Heart left ventricle (tissue), 13 donors: ENCODE measurements around the gene NLRP6.

Experiments
- CTCF ChIP-seq, 12 donors: fragments of 200-600 bp; sonication (generic) in 4 of 12; IDR thresholded peaks; one replicate each; pipeline versions ENCODE4 v1.5.0 to v1.8.0; 2018 to 2022; ENCODE audit warnings: antibody characterized with exemption in 12 of 12, mild to moderate bottlenecking in 5 of 12
- POLR2A ChIP-seq, 2 donors: fragments of 450-650 bp; IDR thresholded peaks; one replicate each; pipeline ENCODE4 v1.6.1; 2017; ENCODE audit warnings: antibody characterized with exemption in 2 of 2, mild to moderate bottlenecking in 2 of 2, moderate library complexity in 2 of 2
- donor health status: ischemic (EF 13 %, LVEDD 7.1; RV severe dilation, severe dysfunction).
- donor health status: DM: no; HTN: yes; CAD: no.
- donor health status: DM: no; HTN: no; CAD: no.
- donor health status: ischemic (EF 25% LVEDD 6.9; RV normal size, moderate dysfunction).
- donor health status: ischemic (EF 25% LVEDD 5.7; RV mildly dilated, moderate dysfunction).
- donor health status: ischemic (EF 35%, LVEDD 5.7; RV mildly dilated, moderate dysfunction).
- donor health status: nonischemic (EF 11% LVEDD 7.7; RV severe dilation, severe dysfunction).
- donor health status: DM: yes; HTN: yes; CAD: no.
- donor health status: PGD.
- donor health status: ischemic (EF 29% LVEDD 5.4; RV normal size, mild dysfunction).
- donor health status: nonischemic (EF 23%, LVEDD 6.1; RV moderate dilation, normal function).

- no peak for TF ChIP-seq CTCF (IDR thresholded peaks at IDR 0.05)
- TF ChIP-seq POLR2A (IDR thresholded peaks at IDR 0.05), result no peak
Measured at GRCh38 chr11:295351-296170, 17.4 kb downstream of the NLRP6 start.
